Bladder microvascular endothelial cell (primary cell): ENCODE measurements around the gene GAS5. TPM values are rescaled to one million over a fixed set of nuclear protein-coding genes. Genes with fewer than 3 reads are reported as not detected.

Source experiments
- total RNA-seq: library from RNA; depleted of rRNA; stranded (reverse); fragments of >200 nt; gene quantifications from 2 replicates; pipeline ENCODE4 v1.2.3, GENCODE V29; 2014

Gene GAS5
- 268 and 287 TPM in 2 replicates for total RNA-seq

DNA sequence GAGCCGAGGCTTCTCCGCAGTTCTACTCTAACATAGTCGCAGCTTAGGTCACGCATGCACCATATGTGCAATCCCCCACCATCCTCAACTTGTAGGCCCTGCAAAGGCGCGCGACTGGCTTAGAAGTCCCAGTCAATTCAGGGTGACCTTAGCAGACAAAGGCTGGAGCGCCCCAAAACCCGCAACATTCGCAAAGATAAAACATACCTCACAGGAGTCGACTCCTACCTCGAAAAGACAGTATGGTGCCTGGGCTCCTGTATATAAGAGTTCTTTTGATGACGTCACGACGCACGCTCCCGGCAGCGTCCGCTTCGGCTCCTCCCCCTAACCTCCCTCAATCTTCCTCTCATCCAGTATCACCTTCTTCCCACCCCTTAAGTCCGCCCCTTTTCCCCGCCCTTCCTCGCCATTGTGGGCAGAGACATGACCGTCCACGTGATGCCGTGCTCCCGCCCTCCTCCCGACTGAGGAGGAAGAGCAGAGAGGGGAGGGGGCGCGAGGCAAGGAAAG is at the start of gene GAS5:
Gene GAS5, minus strand, starts transcription at position 237 of the 513 bp plus-strand sequence.

DNA sequence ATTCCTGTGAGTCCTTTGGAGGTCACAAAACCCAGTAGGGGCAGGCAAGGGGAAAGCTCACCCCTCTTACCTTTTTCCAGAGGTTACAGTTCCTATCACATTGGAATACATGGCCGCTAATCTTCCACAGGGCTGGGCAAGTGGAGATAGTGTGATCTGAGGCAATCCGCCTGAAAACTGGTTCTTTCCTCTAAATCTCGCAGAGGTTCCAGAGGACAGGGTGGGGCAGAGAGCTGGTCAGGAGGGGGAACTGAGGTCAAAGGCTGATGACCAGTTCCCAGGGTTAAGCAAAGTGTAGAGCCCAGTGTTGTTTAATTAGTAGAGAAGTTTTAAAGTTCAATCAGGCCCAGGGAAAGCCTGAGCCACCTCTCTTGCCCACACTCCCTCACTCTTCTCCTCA is 49.4 kb upstream of the GAS5 start, which contains the start of gene SERPINC1:
Gene SERPINC1, minus strand, starts transcription at position 179 of the 400 bp plus-strand sequence. Its CDS starts 68 bp downstream, at position 111.

DNA sequence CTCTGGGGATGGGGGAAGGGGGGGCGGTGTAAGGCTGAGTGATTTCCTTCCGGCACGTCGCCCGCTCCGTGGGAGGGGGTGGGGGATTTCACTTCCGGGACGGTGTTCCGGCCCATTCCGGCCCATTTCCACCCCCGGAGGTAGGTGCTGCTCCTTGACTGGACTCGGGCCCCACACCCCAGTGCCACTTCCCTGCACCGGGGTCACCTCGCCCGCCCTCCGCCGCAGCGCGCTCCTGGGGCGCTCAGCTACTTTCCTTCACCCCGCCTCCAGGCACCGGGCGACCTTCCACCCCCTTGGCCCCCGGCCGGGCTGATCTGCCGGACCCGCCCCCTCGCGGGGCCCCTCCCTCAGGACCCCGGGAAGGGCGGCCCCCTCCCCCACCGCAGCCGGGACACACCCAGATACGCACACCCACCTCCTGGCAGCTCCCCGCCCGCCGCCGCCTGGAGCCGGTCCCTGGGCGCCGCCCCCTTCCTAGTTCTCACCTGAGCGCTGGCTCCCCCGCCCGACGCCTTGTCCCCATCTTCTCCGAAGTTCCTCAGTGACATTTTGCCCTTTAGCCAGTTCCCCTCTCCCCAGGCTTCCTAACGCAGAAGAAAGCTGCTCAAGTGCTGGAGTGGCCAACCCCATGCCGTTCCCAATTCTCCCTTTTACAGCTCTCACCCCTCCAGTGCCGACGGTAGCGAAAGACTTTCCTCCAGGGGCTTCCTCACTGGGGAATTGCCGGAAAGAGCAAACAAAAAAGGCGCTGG is 654 bp upstream of the GAS5 start, which contains the start of gene ZBTB37:
Gene ZBTB37, plus strand, starts transcription at position 115 of the 755 bp plus-strand sequence. CDS start 1,846 bp downstream, outside the sequence.

DNA sequence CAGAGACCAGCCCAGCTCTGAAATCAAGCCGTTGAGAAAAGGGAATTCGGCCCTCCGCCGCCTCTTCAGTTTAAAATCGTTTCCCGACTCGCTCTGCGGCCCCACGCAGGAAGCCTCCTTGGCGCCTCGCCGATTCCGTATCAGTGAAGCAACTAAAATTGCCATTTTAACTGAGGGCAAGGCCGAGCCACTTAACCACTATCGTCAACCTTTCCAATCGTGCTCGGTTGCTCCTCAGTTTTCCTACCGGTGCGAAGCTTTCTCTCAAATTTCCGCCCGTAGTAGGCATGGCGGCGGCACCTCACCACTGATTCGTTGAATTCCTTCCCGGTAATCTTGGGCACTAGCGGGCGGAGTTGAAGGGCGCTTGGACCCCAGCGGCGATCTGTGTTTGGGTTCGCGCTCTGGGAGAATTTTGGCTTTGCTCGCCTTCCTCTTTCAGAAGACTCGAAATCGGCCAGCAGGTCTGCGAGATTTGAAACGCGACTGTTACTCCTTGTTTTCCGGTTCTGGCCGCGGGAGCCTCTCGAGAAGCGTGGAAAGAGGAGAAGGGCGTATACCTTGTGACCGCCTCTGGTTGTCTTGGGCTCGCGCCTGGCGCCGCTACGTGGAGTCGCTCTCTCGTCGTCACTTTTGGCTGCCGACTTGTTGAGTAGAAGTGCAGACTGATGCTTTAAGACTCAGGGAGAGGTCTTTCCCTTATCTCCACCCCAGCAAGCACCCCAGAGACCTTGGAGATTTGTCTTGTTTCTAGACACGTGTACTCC is 43.3 kb downstream of the GAS5 start, which contains the start of the genes CENPL and DARS2:
Gene CENPL, minus strand, starts transcription at position 569 of the 767 bp plus-strand sequence. CDS start 13,584 bp downstream, outside the sequence.
Gene DARS2, plus strand, starts transcription at position 359 of the 767 bp plus-strand sequence. CDS start 557 bp downstream, outside the sequence.

Other genes with a start within 250 kb of the GAS5 start
- not detected in 2 replicates for gene TEX50, start 232.7 kb downstream of the GAS5 start, total RNA-seq
- 0.13 TPM in 1 of 2 replicates, not detected in the other for gene ANKRD45, start 198.1 kb downstream of the GAS5 start, total RNA-seq
- gene KLHL20, start 153.0 kb downstream of the GAS5 start, total RNA-seq: 24.3 and 46.7 TPM in 2 replicates
- gene DARS2, start 43.3 kb downstream of the GAS5 start, total RNA-seq: 15.1 and 16.4 TPM in 2 replicates
- gene CENPL, start 43.1 kb downstream of the GAS5 start, total RNA-seq: 10.3 and 15.2 TPM in 2 replicates
- gene ZBTB37, start 391 bp upstream of the GAS5 start, total RNA-seq: 2.3 and 6.2 TPM in 2 replicates
- gene SERPINC1, start 49.3 kb upstream of the GAS5 start, total RNA-seq: not detected in 2 replicates
- 11.7 and 32.7 TPM in 2 replicates for gene RC3H1, start 154.4 kb upstream of the GAS5 start, total RNA-seq